Astrocyte of the cerebellum (primary cell): Measurements from ENCODE around the gene CHCHD4.
A peak's percentile ranks its signal among the peaks of the same experiment; 100 is the strongest.
"Not testable (repeated sequence)": the region's sequence is repeated elsewhere in the genome, so short reads cannot be mapped to it uniquely, and the experiment has no call there.

Experiments
- DNase-seq: peaks from one replicate; pipeline ENCODE4 v3.0.0-alpha.2; 2011; ENCODE audit warnings: low read depth
- H3K4me3 ChIP-seq: 2 replicates; pipeline ENCODE4 v1.5.1; 2011; ENCODE audit warnings: mild to moderate bottlenecking, low read depth, low read length, moderate library complexity
- in situ Hi-C: cut with HindIII; loops from 2 replicates; pipeline ENCODE4 v1.10.0; 2017; ENCODE audit warnings: low sequenced_read_pairs
- TF ChIP-seq, protein P1 (sequence below): IDR thresholded peaks from 2 replicates; pipeline ENCODE4 v1.5.1; 2012; ENCODE audit warnings: low read length, low read depth, moderate library complexity, mild to moderate bottlenecking; ENCODE audit errors: missing control alignments

The CHCHD4 gene

DNA sequence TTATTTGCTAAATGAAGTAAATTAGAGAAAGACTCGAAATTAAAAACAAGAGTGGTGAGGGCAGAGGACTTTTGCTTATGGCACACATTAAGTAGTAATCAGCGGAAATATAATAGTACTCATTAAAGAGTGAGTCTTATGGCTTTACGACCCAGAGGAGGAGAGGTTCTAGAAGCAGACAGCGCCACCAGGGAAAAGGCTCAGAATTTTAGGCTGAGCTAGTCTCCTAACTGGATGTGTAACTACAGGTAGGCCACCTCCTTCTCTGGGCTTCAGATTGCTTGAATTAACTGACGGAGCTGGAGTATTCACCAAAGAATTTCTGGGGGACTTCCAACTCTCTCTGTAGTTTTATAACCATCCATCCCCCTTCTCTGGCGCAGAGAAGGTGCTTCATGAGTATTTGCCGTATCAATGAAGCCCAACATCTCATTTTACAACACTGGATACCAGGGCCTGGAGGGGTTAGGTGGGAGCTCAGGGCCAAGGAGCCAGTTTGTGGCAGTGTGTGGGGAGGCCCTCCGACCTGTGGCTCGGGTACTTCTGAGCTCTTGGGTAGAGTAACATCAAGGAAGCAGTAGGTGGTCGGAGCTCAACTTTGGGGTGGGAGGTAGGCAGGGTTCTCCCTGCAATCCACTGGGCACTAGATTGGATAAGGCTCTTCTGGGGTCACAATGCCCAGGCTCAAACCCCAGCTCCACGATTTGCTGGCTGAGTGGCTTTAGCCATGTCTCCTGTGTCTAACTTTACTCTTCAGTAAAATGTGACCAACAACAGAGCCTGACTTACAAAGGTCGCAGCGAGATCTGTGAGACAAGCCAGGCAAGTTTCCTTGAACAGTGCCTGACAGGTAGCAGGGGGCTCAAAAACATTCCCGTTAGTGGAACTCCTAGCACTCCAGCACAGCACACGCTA, 1.1 kb downstream of the CHCHD4 start:
- H3K4me3 ChIP-seq: peak overlapping the region; percentile 87
- DNase-seq: no peak
- TF ChIP-seq, protein P1, sequence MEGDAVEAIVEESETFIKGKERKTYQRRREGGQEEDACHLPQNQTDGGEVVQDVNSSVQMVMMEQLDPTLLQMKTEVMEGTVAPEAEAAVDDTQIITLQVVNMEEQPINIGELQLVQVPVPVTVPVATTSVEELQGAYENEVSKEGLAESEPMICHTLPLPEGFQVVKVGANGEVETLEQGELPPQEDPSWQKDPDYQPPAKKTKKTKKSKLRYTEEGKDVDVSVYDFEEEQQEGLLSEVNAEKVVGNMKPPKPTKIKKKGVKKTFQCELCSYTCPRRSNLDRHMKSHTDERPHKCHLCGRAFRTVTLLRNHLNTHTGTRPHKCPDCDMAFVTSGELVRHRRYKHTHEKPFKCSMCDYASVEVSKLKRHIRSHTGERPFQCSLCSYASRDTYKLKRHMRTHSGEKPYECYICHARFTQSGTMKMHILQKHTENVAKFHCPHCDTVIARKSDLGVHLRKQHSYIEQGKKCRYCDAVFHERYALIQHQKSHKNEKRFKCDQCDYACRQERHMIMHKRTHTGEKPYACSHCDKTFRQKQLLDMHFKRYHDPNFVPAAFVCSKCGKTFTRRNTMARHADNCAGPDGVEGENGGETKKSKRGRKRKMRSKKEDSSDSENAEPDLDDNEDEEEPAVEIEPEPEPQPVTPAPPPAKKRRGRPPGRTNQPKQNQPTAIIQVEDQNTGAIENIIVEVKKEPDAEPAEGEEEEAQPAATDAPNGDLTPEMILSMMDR: no peak
- in situ Hi-C loops: no loop called here

DNA sequence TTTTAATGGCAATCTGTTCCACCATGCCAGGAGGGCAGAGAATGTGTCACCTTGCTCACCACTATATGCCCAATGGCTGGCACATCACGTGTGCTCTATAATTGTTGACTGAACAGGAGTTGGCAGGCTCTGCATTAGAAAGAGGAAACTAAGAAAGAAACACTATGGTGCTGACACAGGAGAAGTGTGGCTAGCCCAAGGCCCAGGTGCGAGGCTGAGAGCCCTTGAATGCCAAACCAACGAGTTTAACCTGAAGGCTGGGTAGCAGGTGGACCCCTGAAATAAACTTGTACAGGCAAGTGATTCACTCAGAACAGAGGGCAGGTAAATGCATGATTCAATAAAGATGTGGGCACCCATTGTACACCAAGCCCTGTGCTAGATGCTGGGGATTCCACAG, 2.4 kb downstream of the CHCHD4 start:
- no peak overlapping the region for H3K4me3 ChIP-seq
- TF ChIP-seq, protein P1: no peak
- in situ Hi-C loops: no loop called here
- no peak for DNase-seq

DNA sequence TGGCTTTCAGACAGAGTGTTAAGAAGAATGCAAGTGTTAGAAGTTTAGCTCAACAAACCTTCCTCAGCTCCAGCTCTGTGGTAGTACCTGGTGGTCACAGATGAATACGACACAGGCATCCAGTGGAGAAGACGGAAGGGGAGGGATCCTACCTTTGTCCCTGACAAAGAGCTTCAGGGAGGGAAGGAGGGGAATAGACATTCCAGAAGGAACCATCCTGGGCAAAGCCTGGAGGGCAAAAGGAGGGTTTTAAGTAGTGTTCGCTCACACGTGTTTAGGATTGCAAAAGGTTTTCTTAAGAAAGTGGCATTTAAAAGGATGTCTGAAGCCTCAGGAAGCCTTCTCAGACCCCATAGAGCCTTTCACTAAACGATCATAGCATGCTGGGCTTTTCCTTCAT, 2.8 kb downstream of the CHCHD4 start:
- TF ChIP-seq, protein P1: no peak
- no peak for DNase-seq
- no peak overlapping the region for H3K4me3 ChIP-seq
- in situ Hi-C loops: no loop called here

DNA sequence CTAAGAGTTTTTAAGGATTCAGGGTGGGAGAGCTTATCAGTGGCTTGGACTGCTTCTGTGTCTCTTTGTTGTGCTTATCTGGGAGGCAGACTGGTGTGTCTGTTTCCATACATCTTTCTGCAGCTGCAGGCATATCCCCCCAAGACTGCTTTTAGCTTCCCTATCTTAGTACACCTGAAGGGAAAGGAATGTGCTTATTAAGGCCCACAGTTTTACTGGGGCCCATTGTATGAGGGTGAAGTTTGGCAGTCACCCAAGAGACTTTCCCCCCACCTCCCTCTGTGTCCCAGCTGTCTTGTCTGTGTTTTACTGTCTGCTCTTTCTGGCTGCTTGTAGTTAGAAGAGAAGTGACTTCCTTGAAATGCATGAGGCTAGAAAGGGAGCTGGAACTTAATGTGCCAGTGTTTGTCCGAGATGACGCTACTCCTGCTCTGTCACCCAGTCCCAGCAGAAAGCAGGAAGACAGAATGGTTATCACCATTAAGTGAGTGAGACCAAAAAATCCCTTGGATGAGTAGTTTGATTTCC, 3.7 kb downstream of the CHCHD4 start:
- in situ Hi-C loops, H3K4me3 ChIP-seq, DNase-seq: not testable (repeated sequence)

DNA sequence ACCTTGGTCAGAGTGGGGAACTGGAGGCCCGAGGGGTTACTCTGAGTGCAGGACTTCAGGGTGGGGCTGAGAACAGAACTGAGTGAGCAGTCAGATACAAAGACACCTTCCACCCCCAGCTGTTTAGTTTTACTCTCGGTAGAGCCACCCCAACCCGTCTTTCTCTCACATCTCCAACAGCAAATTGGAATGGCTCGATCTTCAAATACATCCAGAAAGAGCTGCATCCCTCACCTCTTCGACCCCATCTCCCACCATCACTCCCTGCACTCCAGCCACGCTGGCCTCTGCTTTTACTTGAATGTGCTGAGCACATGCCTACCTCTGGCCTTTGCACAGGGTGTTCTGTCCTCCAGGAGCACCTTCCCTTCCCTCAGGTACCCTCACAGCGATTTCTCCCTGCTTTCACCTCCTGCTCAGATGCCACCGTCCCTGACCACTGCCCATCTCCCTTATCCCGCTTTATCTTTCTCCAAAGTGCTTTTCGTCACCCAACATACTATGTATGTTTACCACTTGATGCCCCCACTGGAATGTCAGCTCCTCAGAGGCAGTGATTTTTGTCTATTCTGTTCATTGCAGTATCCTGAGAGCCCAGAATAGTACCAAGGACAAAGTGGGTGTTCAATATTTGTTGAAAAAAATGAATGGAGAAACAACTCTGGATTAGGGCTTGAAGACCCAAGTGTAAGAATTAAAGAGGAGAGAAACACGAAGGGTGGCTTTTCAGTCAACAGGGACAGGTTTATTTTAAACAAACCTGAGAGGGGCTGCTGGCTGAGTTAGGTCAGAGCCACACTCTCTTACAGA, 4.4 kb downstream of the CHCHD4 start:
- DNase-seq: no peak
- in situ Hi-C loops: no loop called here
- H3K4me3 ChIP-seq: no peak overlapping the region
- TF ChIP-seq, protein P1: no peak

DNA sequence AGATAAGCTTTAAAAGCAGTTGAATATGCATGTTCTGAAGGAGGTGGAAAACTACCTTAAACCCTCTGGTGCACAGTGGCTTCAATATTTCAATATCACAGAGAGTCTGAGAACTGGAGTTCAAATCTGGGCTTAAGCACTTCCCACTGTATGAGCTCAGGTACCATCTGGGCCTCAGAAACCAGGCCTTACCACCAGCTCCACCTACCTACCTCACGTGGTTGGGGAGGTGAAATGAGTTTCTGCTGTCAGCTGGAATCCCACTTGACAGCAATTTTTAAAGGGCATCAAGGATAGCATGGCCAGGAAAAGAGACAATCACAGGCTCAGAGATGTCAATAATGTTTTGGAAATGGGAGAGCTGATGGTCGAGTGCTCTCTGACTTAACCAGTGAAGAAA, 5.0 kb downstream of the CHCHD4 start:
- TF ChIP-seq, protein P1: no peak
- H3K4me3 ChIP-seq: no peak overlapping the region
- in situ Hi-C loops: no loop called here
- DNase-seq: no peak
